Fibroblast of upper back skin (primary cell): ENCODE data around the gene DDX1.
"Not testable (repeated sequence)": the region's sequence is repeated elsewhere in the genome, so short reads cannot be mapped to it uniquely, and the experiment has no call there.

Source experiments
- DNase-seq: peaks from one replicate; pipeline ENCODE4 v3.0.0-alpha.2; 2013

Gene DDX1

DNA sequence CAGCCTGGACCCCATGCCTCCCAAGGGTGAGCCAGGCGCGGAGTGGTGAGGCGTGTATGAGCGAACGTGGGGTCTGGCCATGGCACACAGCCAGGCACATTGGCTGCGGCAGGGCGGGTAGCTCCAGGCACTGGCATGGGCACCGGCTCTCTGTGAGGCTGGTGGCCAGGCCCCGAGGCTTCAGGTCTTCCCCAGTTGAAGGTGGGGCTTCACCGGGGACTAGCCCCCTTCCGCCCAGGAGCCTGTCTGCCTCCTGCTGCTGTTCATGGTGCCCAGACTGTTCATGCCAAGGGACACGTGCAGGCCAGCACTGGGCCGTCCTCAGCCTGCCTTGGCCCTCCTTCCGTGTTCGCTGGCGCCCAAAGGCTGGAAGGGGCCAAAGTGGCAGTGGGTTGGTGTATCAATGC, 26.8 kb downstream of the DDX1 start:
- DNase-seq = no peak

DNA sequence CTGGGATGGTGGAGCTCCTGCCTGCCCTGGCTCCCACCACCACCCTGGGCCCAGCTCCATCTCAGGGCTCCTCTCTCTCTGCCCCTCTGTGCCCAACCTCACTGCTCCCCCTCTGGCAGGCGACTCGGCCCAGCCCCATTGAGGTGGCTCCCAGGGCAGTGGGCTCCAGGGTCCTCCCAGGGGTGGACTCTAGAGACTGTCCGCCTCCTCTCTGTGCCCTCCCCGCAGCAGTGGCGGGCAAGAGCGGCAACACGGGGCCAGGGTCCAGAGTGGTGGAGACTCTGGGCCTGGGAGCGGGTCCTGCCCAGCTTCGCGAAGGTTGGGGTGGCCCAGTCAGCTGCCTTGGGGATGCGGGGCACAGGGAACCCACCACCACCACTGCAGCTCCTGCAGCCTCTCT, 27.4 kb downstream of the DDX1 start:
- no peak for DNase-seq

DNA sequence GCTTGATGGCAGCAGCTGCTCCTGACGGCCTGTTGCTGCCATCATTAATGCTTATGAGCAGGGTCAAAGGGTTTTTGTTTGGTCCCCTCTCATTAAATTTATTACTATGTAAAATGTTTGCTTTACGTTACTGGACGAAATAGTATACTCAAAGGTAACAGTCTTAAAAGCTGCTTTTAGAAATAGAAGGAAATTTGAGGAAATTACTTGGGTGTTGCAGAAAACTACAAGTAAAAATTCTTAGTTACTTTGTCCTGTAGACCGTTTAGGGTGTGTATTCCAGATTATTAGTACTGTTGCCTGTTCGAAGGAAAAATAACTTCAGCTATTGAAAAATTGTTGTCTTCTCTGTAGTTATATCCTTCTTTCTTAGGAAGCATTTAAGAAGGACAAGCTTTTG, 27.8 kb downstream of the DDX1 start:
- no peak for DNase-seq

DNA sequence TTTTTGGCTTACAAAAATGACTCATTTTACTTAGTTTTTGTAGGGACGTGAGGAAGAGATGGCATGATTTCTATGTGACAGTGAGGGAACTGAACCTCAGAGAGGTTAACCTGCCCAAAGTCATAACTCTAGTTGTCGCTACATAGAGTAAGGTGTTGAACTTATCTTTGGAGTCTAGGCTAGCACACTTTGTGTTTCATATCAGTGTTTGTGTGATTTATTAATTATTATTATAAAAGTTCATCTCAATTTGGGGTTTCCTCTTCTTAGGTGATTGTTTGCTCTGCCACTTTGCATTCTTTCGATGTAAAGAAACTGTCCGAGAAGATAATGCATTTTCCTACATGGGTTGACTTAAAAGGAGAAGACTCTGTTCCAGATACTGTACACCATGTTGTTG, 28.3 kb downstream of the DDX1 start:
- no peak for DNase-seq

DNA sequence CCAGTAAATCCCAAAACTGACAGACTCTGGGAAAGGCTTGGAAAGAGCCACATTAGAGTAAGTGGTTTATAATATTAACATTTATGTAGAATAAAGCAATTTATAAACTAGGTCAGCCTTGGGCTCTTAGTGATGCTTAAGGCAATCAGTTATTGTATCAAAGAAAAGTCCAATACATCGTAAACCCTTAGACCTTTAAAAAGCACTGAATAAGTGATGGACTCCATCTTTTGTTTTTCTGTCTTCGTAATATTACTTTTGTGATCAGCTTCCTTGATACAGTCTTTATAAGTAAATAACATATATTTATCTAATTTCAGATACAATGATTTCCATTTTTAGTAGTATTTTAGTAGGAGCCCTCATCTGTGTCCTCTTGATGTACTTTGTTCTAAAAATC, 28.7 kb downstream of the DDX1 start:
- no peak for DNase-seq

DNA sequence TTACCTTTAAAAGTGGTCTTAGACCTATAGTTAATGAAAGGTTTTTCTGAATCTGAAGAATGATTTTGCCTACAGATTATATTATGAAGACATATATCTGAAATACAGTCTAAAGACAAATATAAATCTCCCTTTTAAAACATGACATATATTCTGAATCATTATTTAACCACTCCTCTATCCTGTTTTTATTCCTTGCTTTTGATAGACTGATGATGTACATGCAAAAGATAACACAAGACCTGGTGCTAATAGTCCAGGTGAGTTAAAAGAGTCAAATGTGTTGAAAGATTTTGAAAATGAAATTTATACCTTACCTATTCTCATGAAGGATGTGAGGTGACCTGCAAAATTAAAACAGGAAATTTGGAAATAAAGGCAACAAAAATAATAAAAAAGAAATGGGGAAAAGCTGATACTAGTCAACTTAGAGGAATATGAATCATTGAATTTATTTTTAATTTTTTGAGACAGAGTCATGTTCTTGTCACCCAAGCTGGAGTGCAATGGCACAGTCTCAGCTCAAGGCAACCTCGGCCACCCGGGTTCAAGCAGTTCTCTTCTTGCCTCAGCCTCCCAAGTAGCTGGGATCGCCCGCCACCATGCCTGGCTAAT, 29.3 kb downstream of the DDX1 start:
- no peak for DNase-seq

DNA sequence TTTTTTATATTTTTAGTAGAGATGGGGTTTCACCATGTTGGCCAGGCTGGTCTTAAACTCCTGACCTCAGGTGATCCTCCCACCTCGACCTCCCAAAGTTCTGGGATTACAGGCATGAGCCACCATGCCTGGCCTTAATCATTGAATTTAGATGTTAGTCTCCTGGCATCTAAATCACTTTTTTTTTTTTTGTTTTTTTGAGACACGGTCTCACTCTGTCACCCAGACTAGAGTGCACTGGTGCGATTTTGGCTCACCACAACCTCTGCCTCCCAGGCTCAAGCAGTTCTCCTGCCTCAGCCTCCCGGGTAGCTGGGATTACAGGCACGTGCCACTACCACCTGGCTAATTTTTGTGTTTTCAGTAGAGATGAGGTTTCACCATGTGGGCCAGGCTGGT, 29.8 kb downstream of the DDX1 start:
- DNase-seq = not testable (repeated sequence)

DNA sequence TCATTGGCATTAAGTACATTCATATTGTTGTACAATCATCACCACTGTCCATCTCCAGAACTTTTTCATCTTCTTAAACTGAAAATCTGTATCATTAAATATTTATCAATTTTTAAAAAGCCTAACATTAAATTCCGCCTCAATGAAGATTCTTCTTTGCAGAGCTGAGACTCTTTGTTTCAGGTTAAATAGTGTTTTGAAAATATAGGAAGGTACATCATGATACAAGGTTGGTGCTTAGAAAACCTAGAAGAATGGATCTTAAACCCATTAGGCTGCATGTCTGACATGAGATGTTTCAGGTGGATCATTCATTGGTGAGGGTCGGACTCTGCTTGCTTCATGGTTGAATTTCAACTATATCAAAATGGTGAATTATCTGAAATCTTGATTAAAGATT, 30.5 kb downstream of the DDX1 start:
- no peak for DNase-seq

DNA sequence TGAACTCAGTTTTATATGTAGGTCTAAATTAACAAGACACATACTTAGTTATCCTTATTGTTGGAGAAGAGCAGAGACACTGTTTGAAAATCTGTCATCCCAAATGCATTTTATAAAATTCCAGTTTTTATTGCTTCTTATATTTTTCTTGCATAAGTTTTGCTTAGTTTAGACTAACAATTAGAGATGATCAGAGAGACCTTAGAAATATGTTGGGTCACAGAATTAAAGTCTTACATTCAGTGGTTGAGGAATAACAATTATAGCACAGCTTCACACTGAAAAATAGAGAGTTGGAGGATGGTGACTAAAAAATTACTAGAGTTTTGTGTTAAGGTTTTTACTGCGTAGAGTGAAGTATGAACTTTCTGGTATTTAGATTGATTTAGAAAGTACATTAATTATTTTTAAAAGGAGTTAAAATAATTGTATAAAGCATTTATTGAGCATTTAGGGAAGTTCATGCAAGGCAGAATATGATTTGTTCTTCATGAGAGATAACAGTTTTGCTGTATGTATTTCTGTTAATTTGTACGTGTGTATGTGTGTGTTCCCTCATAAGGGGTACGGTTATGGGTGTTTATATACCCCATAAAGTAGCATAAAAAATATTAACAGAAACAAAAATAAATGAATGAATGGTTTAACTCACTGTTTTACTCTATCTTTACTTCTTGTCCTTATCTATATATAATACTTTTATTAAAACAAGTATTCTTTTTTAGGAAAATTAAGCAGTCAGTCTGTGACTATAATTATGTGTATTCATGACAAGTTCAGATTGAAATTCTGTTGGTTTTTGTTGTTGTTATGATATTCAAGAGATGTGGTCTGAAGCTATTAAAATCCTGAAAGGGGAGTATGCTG, 31.2 kb downstream of the DDX1 start:
- DNase-seq = no peak

DNA sequence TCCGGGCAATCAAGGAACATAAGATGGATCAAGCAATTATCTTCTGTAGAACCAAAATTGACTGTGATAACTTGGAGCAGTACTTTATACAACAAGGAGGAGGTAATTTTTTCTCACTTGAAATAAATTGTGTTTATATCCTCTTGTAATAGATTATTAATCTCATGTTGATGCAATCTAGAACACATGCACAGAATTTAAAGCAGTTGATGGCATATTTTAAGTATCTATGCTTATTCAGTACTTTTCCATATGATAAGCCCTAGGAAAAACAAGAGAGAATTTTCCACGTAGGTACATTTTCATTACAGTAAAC, 31.8 kb downstream of the DDX1 start:
- DNase-seq = no peak

DNA sequence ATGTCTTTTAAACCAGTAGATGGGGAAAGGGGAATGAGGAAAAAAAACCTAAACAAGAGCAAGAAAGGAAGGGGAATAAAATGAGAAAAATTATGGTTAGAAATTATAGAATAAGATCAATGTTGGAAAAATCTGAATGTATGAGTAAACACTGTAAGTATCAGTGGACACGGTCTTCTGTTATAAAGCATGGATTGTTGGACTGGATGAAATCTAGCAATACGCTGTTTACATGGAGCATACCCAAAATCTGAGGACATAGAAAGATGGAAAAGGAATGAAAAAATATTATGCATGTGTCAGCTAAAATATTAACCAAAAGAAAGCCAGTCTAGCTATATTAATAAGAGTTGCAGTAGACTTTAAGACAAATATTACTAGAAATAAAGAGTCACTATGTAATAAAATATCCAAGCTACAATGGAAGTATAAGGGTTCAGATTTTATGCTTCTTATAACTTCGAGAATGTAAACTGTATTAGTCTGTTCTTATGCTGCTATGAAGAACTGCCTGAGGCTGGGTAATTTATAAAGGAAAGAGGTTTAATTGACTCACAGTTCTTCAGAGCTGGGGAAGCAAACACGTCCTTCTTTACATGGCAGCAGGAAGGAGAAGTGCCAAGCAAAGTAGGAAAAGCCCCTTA, 32.4 kb downstream of the DDX1 start:
- DNase-seq = no peak

DNA sequence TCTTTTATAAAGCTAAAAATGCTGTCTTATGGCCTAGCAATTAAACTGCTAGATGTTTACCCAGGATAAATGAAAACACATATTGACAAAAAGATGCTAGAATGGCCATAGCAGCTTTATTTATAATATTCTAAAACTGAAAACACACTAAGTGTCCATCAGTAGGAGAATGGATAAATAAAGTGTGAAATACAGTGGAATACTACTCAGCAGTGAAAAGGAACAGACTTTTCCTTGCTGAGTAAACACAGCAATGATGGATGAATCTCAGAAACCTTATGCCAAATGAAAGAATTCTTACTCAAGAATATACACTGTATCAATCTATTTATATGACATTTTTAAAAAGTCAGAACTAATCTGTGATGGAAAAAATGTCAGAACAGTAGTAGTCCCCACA, 33.2 kb downstream of the DDX1 start:
- no peak for DNase-seq

DNA sequence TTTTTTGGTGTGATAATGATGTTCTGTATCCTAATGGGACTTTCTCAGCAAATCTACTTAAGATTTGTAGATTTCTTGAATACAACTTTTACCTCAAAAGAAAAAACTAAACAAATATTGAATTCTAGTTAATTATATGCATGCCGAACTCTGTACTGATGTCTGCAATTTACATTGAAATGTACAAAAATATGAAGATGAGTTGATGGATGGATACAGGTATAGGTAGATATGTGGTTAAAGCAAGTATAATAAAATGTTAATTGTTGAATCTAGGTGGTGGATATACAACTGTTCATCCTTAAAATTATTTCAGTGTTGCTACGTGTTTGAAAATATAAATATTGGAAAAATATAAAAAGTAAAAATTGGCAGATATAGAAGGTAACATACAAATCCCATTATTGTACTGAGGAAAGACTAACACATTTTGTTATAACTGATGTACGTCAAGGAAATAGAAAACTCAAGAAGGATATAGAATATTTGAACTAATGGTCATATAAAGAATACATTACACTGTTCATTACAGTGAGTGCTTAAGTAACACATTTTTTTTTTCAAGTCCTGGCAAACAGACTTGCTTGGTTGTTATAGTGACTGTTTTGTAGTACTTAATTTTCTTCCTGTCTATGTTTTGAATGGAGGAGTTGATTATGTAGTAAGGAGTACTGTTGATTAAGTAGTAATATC, 33.8 kb downstream of the DDX1 start:
- no peak for DNase-seq

DNA sequence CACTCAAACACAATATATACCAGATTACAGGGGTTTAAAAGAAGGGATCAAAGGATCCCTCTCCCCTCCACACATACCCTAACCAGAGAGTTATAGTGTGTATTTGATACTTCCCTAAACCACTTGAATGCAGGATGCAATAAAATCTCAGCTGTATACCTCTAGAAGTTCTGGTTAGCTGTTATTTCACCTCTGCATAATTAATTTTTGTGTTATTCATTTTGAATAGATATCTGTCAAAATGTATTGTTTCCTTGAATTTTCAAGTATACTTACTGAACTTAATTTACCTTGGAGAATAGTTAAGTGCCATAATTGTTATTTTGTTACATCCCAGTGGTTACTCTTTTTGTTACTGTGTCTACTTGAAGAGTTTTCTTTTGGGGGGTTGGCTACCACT, 34.5 kb downstream of the DDX1 start:
- no peak for DNase-seq

DNA sequence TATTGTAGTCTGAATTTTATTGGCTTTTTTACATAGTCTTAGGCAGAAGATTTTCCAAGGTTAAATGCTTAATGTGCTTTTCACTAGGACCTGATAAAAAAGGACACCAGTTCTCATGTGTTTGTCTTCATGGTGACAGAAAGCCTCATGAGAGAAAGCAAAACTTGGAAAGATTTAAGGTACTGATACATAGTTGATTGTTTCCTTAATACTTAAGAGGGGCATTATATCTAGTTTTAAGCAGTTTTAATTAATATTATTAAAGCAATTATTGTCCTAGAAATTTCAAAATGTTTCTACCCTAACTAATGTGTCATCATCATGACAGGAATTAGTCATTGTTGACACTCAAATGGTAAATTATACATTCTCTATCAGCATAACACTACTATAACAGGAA, 35.3 kb downstream of the DDX1 start:
- no peak for DNase-seq

DNA sequence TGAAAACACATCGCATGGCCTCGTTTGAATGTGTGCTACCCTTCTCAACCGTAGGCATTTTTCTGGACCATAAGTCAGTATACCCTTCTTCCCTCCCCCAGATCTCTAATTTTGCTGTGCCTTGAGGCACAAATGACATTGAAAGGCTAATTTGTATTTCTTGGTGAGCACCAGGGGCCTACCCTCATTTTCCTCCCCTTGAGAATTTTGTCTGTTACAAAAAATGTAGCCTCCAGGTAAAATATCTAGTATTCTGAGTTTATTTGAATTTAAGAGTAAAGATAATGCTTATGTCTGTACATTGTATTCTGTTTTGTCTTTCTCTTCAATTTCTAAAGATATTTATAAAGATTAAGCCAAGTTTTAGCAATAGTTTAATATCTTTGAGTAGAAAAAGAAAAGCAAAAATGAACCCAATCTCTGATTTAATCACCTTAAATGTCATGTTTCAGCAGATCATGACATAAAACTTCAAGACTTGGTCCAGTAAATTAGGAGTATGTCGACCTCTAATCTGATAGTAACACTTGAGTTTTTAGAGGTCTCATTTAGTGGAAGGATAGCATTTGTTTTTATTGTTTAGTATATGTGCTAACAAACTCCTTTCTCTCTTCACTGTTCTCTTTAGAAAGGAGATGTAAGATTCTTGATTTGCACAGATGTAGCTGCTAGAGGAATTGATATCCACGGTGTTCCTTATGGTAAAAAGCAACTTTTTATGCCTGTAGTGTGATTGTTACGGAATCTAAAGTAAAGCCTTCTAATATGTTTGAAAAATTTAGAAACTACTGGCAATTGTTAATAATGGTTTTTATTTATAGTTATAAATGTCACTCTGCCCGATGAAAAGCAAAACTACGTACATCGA, 36.4 kb downstream of the DDX1 start:
- no peak for DNase-seq

DNA sequence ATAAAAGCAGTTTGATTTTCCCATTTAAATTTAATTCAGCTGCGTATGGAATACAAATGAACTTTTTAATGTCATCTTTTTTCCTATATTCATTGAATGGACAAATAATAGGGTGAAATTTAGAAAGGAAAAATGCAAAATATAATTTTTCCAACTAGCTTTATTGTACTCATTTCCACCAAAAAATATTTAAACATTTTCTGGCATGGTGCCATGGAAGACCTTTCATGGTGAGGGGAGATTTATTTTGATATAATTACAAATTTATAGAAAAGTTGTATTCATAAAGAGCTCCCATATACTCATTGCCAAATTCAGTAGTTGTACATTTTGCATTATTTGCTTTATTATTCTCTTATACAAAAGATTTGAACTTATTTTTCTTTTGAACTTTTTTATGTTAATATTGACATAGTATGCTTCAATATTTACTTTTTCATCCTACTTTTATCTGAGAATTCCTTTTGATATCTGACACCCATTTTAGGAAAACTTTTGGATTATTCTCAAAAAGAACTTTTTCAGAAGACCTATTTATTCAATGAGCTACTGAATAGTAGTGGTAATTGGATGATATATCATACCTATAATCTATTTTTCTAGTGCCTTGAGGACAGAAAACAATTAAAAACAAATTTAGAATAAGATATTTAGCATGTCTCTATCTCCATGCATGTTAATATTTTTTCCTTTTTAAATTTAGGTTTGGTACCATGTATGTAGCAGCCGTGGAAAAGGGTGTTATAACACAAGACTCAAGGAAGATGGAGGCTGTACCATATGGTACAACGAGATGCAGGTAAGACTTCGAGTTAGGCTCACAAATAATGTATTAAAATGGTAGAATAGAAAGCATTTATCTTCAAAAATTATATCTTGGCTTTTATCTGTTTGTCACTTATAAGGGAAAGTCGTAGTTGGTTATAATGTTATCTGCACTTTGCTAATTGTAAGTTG, 37.5 kb downstream of the DDX1 start:
- DNase-seq = no peak

DNA sequence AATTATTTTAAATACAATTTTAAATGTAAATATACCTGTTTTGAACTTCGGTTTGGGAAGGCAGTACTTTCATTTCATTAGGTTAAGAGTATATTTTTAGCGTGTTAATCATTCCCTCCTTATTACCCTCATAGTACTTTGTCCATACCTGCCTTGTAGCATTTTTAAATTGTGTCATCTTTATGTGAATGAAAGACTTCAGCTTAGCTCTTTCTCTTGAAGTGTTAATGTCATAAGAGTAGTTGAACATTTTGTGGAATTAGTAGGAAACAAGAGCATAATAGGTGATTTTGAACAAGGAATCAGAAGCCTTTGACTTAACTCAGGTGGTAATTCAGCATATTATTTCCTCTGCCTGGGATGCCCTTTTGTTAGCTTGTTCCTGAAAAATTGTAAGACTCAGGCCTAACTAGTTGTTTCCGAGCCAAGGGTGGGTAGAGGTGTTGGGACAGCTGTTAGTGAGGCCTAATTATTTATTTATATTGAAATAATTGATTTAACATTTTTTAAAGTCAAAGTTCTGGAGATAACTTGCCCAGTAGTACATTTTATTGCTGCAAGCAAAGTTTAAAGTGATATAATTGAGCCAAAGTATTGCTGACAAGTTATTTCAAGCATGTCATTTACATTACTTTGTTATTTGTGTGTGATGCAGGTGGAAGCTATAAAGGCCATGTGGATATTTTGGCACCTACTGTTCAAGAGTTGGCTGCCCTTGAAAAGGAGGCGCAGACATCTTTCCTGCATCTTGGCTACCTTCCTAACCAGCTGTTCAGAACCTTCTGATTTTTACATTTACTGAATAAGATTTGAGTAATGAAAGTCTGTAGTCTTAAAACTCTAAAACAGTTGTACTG, 38.7 kb downstream of the DDX1 start:
- DNase-seq = peak; percentile 10

DNA sequence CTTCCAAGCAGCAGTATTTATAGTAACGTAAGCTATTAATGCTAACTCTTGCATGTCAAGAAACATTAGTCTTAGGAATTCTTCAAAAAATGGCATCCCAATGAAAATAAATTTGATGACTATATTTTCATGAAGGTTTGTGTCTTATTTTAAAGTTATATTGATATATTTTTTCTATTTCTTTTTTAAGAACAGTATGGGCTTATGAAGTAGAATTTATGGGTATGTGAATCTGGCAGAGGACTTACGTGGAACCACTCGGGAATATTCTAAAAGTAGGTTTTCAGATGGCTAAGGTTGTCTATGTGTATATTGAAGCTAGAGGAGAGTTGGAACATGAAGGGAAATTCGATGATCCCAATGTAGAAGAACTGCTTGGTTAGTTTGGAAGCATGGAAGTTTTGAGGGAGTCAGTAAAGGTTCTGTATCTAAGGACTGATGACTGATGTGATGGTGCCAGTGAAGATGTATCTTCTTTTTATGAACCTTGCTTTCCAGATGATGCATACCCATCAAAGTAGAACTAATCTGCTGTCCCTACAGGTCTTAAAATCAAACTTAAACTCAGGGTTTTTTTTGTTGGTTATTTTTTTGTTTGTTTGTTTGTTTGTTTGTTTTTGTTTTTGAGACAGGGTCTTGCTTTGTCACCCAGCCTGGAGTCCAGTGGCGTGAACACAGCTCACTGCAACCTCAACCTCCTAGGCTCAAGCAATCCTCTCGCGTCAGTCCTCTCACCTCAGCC, 39.5 kb downstream of the DDX1 start:
- no peak for DNase-seq

DNA sequence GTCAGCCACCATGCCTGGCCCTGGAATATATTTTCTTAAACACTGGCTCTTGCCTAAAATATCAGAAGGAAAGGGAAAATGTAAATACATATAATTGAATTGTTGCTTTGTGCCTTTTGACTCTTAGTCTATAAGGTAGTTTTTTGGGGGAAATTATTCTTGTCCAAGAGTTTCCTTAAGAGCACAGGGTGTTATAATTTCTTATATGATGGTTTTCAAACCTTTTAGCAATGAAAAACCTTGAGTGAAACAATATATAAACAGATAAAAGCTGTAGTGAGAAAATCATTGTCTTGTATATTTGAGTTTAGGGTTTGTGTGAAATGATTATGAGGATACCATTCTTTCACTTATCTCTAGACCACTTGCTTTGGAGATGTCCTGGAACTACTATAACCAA, 40.2 kb downstream of the DDX1 start:
- DNase-seq = no peak
